Measurements from ENCODE around the gene CD82.

The CD82 gene

DNA sequence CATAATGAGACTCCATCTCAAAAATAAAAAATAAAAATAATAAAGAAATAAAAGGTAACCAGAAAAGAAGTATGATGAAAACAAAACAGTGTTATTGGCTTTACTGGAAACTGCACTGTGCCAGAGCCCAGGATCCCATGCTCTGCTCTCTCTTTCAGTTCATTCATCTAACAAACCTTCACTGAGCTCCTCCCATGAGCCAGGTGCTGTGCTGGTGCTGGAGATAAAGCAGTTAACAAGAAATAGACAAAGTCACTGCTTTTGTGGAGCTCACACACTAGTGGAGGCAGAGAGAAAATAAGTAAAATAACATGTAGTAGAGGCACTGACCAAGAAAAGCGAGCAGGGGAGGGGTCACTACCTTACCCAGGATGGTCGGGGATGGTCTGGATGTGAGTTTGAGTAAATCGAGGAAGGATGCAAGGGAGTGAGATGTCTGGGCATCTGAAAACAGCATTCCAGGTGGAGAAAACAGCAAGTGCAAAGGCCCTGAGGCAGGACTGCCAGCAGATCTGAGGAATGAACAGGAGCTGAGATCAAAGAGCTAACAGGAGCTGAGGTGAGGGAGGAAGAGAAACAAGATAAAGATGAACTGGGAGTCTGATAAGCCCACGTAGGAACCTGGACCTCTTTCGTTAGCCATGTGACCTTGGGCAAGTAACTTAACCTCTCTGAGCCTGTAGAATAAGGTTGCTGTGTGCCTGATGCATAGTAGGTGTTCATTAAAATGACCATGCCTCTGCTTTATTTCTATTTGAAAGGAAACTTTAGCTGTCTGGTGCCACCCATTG is 31.3 kb upstream of the CD82 start:
- DNase-seq (ENCODE audit: low read depth), result no peak
- TF ChIP-seq, protein P1, sequence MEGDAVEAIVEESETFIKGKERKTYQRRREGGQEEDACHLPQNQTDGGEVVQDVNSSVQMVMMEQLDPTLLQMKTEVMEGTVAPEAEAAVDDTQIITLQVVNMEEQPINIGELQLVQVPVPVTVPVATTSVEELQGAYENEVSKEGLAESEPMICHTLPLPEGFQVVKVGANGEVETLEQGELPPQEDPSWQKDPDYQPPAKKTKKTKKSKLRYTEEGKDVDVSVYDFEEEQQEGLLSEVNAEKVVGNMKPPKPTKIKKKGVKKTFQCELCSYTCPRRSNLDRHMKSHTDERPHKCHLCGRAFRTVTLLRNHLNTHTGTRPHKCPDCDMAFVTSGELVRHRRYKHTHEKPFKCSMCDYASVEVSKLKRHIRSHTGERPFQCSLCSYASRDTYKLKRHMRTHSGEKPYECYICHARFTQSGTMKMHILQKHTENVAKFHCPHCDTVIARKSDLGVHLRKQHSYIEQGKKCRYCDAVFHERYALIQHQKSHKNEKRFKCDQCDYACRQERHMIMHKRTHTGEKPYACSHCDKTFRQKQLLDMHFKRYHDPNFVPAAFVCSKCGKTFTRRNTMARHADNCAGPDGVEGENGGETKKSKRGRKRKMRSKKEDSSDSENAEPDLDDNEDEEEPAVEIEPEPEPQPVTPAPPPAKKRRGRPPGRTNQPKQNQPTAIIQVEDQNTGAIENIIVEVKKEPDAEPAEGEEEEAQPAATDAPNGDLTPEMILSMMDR (IDR thresholded peaks at IDR 0.05; ENCODE audit: insufficient read depth, low read depth, low read length, missing control alignments), result no peak
- H3K4me3 ChIP-seq (ENCODE audit: low read depth, low read length), result no peak overlapping the region

- DNase-seq (ENCODE audit: low read depth), result no peak
- no peak overlapping the region for H3K4me3 ChIP-seq (ENCODE audit: low read depth, low read length)
- TF ChIP-seq, protein P1 (IDR thresholded peaks at IDR 0.05; ENCODE audit: insufficient read depth, low read depth, low read length, missing control alignments), result no peak
Observed at GRCh38 chr11:44535191-44535980, 30.1 kb upstream of the CD82 start.

DNA sequence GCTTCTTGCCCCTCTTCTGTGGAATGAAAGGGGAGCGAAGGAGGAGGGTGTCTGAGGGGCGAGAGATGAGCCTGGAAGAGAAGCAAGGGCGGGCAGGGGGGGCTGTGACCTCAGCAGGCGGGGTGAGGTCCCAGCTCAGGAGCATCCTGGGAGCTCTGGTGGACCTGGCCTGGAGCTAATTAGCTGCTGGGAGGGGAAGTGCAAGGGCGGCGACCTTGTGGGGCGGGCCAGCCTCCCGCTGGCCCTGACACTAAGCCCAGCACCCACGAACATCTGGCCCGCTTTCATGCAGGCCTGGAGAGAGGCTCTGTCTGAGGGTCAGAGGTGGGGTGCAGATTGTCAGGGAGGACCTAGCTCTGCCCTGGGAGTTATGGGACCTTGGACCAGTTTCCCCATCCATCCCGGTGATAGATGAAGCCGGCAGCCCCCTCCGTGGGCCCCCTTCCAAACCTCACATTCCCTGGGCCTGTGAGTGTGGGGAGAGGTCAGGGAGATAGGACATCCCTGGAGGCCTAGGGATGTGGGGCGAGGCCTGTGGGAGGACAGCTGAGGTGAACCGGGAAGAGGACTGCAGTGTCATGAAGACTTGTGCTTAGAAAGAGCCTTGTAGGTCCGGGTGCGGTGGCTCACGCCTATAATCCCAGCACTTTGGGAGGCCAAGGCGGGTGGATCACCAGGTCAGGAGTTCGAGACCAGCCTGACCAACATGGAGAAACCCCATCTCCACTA is 28.5 kb upstream of the CD82 start:
- TF ChIP-seq, protein P1 (IDR thresholded peaks at IDR 0.05; ENCODE audit: insufficient read depth, low read depth, low read length, missing control alignments), result no peak
- H3K4me3 ChIP-seq (ENCODE audit: low read depth, low read length), result no peak overlapping the region
- DNase-seq (ENCODE audit: low read depth), result no peak

GRCh38 chr11:44537679-44538078 is 27.8 kb upstream of the CD82 start:
- DNase-seq (ENCODE audit: low read depth), result no peak
- TF ChIP-seq, protein P1 (IDR thresholded peaks at IDR 0.05; ENCODE audit: insufficient read depth, low read depth, low read length, missing control alignments), result no peak

GRCh38 chr11:44538375-44539054 is 26.9 kb upstream of the CD82 start:
- TF ChIP-seq, protein P1 (IDR thresholded peaks at IDR 0.05; ENCODE audit: insufficient read depth, low read depth, low read length, missing control alignments), result peak; percentile 93
- H3K4me3 ChIP-seq (ENCODE audit: low read depth, low read length), result no peak overlapping the region
- peak; percentile 70 for DNase-seq (ENCODE audit: low read depth)

More at GRCh38 chr11:44537679-44538078, 27.8 kb upstream of the CD82 start:
- H3K4me3 ChIP-seq (ENCODE audit: low read depth, low read length), result no peak overlapping the region

DNA sequence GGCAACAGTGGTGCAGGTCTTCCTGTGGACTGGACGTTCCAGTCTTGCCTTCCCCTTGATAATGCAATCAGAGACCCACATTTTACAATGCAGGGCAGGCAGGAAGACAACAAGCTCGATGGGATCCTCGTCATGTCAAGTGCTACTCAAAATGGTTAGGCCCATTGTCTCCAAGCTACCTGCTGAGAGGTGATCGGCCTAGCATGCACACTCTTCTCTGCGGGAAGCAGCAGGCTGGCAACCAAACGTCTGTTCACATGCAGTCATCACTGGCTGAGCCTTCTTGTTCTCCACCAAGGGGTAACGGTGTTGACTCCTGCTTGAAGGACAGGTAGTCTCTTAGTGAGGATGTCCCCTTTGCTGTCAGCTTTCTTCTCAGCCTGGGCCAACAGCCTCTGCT is 25.5 kb upstream of the CD82 start:
- no peak overlapping the region for H3K4me3 ChIP-seq (ENCODE audit: low read depth, low read length)
- TF ChIP-seq, protein P1 (IDR thresholded peaks at IDR 0.05; ENCODE audit: insufficient read depth, low read depth, low read length, missing control alignments), result no peak
- DNase-seq (ENCODE audit: low read depth), result no peak

Measured in GM12865 (cell line).